ENCODE results near the gene PBX3. TPM values are rescaled to one million over a fixed set of nuclear protein-coding genes. Genes with fewer than 3 reads are reported as not detected.

The PBX3 gene
- polyA plus RNA-seq, 1 donor (not counting 4 experiments of a cell fraction or from before 2014, with no cell fraction given) = 26.3 TPM

DNA sequence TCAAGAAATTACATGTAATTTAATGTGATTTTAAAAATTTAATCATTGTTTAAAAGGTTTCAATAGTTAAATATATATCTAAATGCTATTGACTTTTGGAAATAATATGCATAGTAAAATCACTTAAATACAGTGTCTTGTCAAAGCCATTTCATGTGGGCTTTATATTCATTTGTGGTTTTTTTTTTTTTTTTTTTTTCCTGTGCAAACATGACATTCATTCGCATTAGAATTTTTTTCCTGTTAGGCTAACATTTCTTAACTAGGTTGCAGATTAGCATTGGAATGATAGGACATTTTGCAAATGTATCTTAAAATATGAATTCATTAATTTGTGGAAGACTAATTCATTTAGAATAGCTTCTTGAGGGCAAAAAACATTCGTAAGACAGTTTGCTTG lies 149.8 kb downstream of the PBX3 start:
- H3K79me2 ChIP-seq (ENCODE audit: control insufficient read depth, insufficient read depth, low read length) = peaks cover 17% of the 10 kb centered on the region
- H3K27ac ChIP-seq (ENCODE audit: control insufficient read depth, insufficient read depth, low read length) = no peak overlapping the region
- no peak overlapping the region for H3K4me3 ChIP-seq (ENCODE audit: control insufficient read depth in 2 of 3, extremely low read depth in 1 of 3, insufficient read depth in 2 of 3, low read depth in 1 of 3, low read length in 3 of 3)
- DNase-seq (ENCODE audit: low read depth, low spot score) (no peak), FAIRE-seq (no peak)
- no peaks in the 10 kb centered on the region for H3K36me3 ChIP-seq (ENCODE audit: control insufficient read depth in 2 of 2, extremely low read depth in 1 of 2, insufficient read depth in 2 of 2, low read length in 2 of 2)
- no peaks in the 10 kb centered on the region for H3K27me3 ChIP-seq (ENCODE audit: control insufficient read depth, extremely low read depth, insufficient read depth, low read length)
- no peaks in the 10 kb centered on the region for H3K9me1 ChIP-seq (ENCODE audit: control insufficient read depth, extremely low read depth, insufficient read depth, low read length)
- TF ChIP-seq, protein P1, sequence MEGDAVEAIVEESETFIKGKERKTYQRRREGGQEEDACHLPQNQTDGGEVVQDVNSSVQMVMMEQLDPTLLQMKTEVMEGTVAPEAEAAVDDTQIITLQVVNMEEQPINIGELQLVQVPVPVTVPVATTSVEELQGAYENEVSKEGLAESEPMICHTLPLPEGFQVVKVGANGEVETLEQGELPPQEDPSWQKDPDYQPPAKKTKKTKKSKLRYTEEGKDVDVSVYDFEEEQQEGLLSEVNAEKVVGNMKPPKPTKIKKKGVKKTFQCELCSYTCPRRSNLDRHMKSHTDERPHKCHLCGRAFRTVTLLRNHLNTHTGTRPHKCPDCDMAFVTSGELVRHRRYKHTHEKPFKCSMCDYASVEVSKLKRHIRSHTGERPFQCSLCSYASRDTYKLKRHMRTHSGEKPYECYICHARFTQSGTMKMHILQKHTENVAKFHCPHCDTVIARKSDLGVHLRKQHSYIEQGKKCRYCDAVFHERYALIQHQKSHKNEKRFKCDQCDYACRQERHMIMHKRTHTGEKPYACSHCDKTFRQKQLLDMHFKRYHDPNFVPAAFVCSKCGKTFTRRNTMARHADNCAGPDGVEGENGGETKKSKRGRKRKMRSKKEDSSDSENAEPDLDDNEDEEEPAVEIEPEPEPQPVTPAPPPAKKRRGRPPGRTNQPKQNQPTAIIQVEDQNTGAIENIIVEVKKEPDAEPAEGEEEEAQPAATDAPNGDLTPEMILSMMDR (optimal IDR thresholded peaks at IDR 0.05 in 1 of 3, IDR thresholded peaks at IDR 0.05 in 1 of 3, conservative IDR thresholded peaks at IDR 0.05 in 1 of 3; ENCODE audit: extremely low read depth in 1 of 3, insufficient read depth in 2 of 3, low read length in 3 of 3) = no peak
- no peak for TF ChIP-seq EZH2 (IDR thresholded peaks at IDR 0.05; ENCODE audit: low read length)
- H3K4me2 ChIP-seq (ENCODE audit: control insufficient read depth, extremely low read depth, insufficient read depth, low read depth, low read length) = no peak overlapping the region
- dilution Hi-C loops (cut with MboI; ENCODE audit: extremely low pct_ligation_motif_present, low sequenced_read_pairs) = no loop called here
- H2AFZ ChIP-seq (ENCODE audit: control insufficient read depth, low read length) = no peak overlapping the region
- H3K9me3 ChIP-seq (ENCODE audit: control insufficient read depth, low read depth, low read length) = no peaks in the 10 kb centered on the region
- no peaks in the 10 kb centered on the region for H4K20me1 ChIP-seq (ENCODE audit: control insufficient read depth, extremely low read depth, insufficient read depth, low read length)
- H3K4me1 ChIP-seq (ENCODE audit: control insufficient read depth, extremely low read depth, insufficient read depth, low read length) = peaks cover 4% of the 10 kb centered on the region
- no peak overlapping the region for H3K9ac ChIP-seq (ENCODE audit: control insufficient read depth, extremely low read depth, insufficient read depth, low read length)

DNA sequence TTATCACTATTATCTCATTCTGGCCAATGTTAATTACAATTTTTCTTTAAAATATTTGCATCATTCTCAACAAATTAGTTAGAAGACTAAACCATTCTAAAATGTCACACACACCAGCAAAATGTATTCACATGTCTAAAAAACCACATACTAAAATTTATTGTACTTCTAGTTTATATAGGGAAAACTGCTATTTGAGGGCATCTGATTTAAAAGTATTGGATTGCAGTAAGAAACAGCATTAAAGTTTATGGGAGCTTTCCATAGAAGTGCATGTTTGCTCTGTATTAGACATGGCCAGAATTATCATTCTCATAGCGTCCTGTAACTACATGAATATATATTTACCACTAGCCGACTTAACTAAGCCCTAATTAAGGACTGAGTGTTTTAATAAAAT lies 150.3 kb downstream of the PBX3 start:
- Histone ChIP-seq H3K4me1 (ENCODE audit: control insufficient read depth, extremely low read depth, insufficient read depth, low read length) (peaks cover 6% of the 10 kb centered on the region), H3K36me3 (ENCODE audit: control insufficient read depth in 2 of 2, extremely low read depth in 1 of 2, insufficient read depth in 2 of 2, low read length in 2 of 2) (no peaks in the 10 kb centered on the region), H3K27ac (ENCODE audit: control insufficient read depth, insufficient read depth, low read length) (no peak overlapping the region), H3K27me3 (ENCODE audit: control insufficient read depth, extremely low read depth, insufficient read depth, low read length) (no peaks in the 10 kb centered on the region), H3K9me1 (ENCODE audit: control insufficient read depth, extremely low read depth, insufficient read depth, low read length) (no peaks in the 10 kb centered on the region), H3K4me2 (ENCODE audit: control insufficient read depth, extremely low read depth, insufficient read depth, low read depth, low read length) (no peak overlapping the region), H3K9me3 (ENCODE audit: control insufficient read depth, low read depth, low read length) (no peaks in the 10 kb centered on the region), H3K9ac (ENCODE audit: control insufficient read depth, extremely low read depth, insufficient read depth, low read length) (no peak overlapping the region), H3K79me2 (ENCODE audit: control insufficient read depth, insufficient read depth, low read length) (peaks cover 15% of the 10 kb centered on the region), H3K4me3 (ENCODE audit: control insufficient read depth in 2 of 3, extremely low read depth in 1 of 3, insufficient read depth in 2 of 3, low read depth in 1 of 3, low read length in 3 of 3) (no peak overlapping the region), H4K20me1 (ENCODE audit: control insufficient read depth, extremely low read depth, insufficient read depth, low read length) (no peaks in the 10 kb centered on the region), H2AFZ (ENCODE audit: control insufficient read depth, low read length) (no peak overlapping the region)
- no peak for TF ChIP-seq EZH2 (IDR thresholded peaks at IDR 0.05; ENCODE audit: low read length)
- TF ChIP-seq, protein P1 (optimal IDR thresholded peaks at IDR 0.05 in 1 of 3, IDR thresholded peaks at IDR 0.05 in 1 of 3, conservative IDR thresholded peaks at IDR 0.05 in 1 of 3; ENCODE audit: extremely low read depth in 1 of 3, insufficient read depth in 2 of 3, low read length in 3 of 3) = no peak
- FAIRE-seq (no peak), DNase-seq (ENCODE audit: low read depth, low spot score) (no peak)
- dilution Hi-C loops (cut with MboI; ENCODE audit: extremely low pct_ligation_motif_present, low sequenced_read_pairs) = no loop called here
